C4-2B (cell line): ENCODE data around the gene RMRP.
A peak's percentile ranks its signal among the peaks of the same experiment; 100 is the strongest.
"Not testable (repeated sequence)": the region's sequence is repeated elsewhere in the genome, so short reads cannot be mapped to it uniquely, and the experiment has no call there.

Experiments used
- H3K27ac ChIP-seq: fragments of 450-650 bp; 2 replicates; pipeline ENCODE4 v1.5.1; 2017
- ZFX ChIP-seq: fragments of 450-650 bp; IDR thresholded peaks from 2 replicates; pipeline ENCODE4 v1.6.1; 2017
- TF ChIP-seq, protein P1 (sequence below): fragments of 450-650 bp; conservative IDR thresholded peaks from 2 replicates; pipeline ENCODE4 v1.5.1; 2017; ENCODE audit warnings: mild to moderate bottlenecking

Gene RMRP

DNA sequence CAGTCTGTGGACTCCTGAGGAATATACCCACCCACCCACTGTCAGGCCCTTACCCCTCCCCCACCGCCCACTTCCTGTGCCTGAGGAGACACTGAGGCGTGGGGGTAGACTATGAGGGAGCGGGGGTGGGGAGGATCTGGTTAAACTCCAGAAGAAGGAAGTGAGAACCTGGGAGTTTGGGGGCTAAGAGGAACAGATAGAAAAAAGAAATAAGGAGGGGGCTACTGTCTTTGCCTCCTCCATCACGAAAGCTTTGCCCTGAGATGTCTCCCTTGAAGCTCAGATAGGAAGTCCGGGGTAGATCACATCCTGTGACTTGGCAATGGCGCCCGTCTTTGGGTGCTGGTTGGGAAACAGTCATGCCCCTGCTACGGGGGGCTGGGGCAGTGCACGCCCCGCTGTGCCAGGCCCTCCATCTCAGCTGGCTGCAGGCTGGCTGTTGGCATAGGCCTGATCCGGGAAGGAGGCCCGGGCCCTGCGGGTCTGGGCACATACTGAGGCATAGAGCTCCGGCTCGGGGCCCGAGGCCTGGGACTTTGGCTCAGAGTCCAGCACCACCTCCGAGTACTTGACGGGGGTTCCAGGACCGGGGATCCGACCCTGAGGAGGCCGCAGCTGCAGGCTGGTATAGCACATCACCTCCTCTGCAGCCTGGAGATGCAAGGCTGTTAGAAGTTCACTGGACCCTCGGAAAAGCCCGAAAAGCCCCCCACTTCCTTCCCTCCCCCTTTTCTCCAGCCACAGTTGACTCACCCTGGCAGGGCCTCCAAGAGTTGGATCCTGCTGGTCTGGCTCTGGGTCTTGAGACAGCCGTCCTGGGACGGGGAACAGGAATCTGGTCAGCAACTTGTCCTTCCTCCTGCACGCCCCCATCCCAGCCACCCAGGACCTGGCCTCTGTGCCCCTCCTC is 8.1 kb downstream of the RMRP start:
- H3K27ac ChIP-seq = no peak overlapping the region
- TF ChIP-seq ZFX = no peak

DNA sequence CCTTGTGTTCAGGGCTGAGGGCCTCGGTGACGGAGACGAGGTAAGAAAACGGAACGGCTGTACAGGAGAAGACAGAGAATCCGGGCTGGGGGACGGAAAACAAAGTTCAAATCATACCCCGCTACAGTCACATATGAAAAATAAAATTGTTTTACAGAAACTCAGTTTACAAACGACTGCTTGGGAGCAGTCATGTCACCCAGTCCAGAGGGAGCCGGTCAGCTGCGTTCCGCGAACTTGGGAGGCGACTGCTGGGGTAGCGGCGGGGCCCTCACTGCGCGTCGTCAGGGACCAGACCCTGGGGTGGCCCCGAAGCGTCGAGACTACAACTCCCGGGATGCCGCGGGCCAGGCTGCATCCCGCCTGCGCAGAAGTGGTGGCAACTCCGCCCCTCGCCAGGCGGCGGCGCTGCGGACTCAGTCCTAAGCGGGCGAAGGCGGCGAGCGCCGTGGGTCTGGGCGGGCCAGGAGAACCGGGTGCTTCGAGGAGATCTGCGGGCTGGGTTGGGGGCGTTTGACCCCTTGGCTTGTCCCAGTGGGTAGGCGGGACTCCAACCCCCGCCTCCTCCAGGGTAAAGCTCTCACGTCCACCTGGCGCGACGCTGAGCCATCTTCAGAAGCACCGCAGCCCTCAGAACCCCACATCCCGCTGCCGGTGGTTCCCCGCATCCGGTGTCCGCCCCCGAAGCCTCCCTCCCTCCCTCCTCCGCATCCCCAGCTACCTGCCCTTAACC is 11.1 kb downstream of the RMRP start:
- peak overlapping the region; percentile 56 for H3K27ac ChIP-seq
- no peak for TF ChIP-seq ZFX
- TF ChIP-seq, protein P1, sequence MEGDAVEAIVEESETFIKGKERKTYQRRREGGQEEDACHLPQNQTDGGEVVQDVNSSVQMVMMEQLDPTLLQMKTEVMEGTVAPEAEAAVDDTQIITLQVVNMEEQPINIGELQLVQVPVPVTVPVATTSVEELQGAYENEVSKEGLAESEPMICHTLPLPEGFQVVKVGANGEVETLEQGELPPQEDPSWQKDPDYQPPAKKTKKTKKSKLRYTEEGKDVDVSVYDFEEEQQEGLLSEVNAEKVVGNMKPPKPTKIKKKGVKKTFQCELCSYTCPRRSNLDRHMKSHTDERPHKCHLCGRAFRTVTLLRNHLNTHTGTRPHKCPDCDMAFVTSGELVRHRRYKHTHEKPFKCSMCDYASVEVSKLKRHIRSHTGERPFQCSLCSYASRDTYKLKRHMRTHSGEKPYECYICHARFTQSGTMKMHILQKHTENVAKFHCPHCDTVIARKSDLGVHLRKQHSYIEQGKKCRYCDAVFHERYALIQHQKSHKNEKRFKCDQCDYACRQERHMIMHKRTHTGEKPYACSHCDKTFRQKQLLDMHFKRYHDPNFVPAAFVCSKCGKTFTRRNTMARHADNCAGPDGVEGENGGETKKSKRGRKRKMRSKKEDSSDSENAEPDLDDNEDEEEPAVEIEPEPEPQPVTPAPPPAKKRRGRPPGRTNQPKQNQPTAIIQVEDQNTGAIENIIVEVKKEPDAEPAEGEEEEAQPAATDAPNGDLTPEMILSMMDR = peak; percentile 98

DNA sequence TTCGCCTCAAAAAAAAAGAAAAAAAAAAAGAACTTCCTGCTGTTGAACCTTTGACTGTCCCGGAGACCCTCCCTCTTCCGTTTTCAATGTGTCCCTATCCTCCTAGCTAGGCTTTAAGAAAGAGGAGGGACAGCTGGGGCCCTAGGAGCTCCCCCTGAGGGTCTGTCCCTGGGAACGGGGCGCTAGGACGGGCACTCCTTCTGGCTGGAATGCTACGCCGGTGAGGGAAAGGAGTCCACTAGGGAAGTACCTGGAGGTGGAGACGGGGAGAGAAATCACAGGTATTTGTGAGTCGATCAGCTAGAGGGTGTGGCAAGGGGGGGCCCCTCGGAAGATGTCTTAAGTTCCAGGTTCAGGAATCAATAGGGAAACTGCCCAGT is 11.7 kb downstream of the RMRP start:
- no peak for TF ChIP-seq ZFX
- TF ChIP-seq, protein P1 = no peak
- H3K27ac ChIP-seq = peak overlapping the region; percentile 56; the same call in 1 of the 2 replicates

DNA sequence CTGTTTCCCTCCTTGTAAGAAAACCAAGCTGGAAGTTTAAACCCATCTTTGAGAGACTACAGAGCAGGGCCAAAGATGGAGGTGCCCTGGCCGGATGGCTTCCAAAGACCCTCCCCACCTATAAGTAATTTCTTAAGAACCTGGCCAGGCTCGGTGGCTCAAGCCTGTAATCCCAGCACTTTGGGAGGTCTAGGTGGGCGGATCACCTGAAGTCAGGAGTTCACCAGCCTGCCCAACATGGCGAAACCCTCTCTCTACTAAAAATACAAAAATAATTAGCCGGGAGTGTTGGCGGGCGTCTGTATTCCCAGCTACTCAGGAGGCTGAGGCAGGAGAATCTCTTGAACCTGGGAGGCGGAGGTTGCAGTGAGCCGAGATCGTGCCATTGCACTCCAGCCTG is 12.1 kb downstream of the RMRP start:
- not testable (repeated sequence) for H3K27ac ChIP-seq

DNA sequence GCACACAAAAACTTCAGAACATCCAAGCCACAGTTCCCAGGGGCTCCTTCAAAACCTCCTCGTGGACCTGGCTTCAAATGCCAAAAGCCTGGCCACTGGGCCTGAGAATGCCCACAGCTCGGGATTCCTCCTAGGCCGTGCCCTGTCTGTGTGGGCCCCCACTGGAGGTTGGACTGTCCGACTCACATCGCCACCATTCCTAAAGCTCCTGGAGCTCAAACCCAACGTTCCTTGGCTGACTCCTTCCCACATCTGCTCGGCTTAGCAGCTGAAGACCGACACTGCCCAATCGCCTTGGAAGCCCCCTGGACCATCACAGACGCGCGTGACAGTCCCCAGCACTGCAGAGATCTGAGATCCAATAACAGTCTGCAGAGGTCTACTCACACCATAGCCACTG is 14.8 kb downstream of the RMRP start:
- no peak overlapping the region for H3K27ac ChIP-seq
- TF ChIP-seq, protein P1 = no peak
- no peak for TF ChIP-seq ZFX

DNA sequence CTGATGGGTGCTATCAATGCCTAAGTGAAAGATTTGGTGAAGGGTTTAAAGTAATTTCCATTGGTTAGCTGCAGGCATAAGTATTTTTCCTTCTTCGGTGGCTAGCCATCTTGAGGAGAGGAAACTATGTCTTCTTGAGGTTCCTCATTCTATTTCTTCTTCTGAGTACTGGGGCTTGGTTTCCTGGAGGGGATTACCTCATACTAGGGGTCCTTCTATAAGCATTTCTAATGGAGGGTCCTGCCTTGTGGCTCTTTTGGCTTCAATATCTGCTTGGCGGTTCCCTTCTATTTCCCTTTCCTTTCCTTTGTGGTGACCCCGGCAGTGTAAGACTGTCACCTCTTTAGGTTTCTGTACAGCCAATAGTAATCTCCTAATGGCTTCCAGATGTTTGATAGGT is 16.3 kb downstream of the RMRP start:
- not testable (repeated sequence) for H3K27ac ChIP-seq

DNA sequence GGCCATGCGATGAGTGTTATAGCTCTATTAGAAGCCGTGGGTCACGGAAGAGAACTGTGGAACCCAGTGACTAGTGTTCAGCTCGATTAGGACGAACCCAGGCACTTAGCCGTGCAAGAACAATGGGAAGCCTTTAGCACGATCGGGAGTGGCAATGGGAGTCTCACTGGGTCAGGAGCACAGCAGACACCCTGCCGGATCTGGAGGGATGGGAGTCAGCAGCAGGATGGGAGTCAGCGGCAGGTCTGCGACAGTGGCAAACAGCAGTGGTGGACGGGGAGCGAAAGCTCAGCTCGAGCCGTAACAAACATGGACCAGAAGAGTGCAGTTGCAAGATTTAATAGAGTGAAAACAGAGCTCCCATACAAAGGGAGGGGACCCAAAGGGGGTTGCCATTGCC is 17.4 kb downstream of the RMRP start:
- not testable (repeated sequence) for H3K27ac ChIP-seq

DNA sequence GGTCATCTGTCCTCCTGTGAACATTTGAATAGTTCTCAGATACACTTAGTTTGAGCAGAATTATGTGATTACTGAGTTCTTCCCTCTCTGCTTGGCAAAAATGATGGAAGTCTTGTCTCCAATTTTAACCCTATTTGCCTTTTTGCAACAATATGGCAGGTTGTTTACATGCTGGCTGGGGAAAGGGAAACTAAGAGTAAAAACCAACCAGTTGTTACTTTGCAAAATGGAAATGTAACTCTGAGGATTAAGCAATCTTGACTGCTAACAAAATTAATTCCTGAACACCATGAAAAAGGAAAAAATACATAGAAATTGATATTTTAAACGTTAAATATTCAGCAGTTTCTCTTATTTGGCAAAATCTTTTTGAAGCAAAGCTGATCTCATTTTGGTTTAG is 18.2 kb downstream of the RMRP start:
- TF ChIP-seq, protein P1 = no peak
- no peak for TF ChIP-seq ZFX
- H3K27ac ChIP-seq = no peak overlapping the region

DNA sequence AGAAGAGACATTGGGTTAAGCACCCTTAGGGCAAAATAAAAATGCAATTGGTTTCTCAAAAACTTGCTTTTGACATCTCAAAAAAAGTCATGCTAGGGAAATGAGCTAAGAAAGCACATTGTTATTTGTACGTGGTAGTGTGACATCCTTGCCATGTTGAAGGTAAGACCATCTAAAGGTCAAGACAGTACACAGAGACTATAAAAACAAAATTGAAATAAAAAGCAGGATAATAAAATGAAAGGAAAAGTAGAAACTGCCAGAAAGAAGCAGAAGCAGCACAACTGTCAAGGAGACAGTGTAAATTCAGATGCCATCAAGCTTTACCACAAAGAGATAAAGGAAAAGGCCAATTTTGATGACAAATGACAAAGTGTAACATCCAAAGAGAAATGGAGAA is 18.6 kb downstream of the RMRP start:
- H3K27ac ChIP-seq = not testable (repeated sequence)

DNA sequence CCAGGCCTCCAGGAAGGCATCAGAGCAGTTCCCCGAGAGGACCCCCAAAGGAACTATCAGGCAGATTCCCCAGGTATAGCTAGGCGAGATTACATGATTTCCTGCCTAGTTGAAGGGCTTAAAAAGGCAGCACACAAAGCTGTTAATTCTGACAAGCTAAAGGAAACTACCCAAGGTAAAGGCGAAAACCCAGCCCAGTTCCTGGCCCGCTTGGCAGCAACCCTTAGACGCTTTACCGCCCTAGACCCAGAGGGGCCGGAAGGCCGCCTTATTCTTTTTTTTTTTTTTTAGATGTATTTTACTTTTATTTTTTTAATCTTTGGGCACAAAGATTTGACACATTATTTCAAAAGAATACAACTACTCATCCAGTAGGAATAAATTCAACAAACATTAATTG is 19.1 kb downstream of the RMRP start:
- not testable (repeated sequence) for H3K27ac ChIP-seq

DNA sequence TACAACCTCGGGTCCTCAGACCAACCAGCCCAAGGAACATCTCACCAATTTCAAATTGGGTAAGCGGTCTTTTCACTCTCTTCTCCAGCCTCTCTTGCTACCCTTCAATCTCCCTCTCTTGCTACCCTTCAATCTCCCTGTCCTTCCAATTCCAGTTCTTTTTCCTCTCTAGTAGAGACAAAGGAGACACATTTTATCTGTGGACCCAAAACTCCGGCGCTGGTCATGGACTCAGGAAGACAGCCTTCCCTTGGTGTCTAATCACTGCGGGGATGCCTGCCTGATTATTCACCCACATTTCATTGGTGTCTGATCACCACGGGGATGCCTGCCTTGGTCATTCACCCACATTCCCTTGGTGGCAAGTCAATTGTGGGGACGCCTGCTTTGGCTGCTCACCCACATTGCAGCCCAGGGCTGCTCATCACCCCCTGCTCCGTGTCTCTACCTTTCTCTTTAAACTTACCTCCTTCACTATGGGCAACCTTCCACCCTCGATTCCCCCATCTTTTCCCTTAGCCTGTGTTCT is 20.3 kb downstream of the RMRP start:
- H3K27ac ChIP-seq = not testable (repeated sequence)

DNA sequence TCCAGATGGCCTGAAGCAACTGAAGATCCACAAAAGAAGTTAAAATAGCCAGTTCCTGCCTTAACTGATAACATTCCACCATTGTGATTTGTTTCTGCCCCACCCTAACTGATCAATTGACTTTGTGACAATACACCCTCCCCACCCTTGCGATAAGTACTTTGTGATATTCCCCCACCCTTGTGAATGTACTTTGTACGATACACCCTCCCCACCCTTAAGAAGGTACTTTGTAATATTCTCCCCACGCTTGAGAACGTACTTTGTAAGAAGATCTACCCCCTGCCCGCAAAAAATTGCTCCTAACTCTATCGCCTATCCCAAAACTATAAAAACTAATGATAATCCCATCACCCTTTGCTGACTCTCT is 21.0 kb downstream of the RMRP start:
- H3K27ac ChIP-seq = not testable (repeated sequence)
